NCI-H2196 treated with DMSO at 0.1 percent for 48 hours (cell line): ENCODE results near the gene TAGLN.
"Not testable (repeated sequence)": the region's sequence is repeated elsewhere in the genome, so short reads cannot be mapped to it uniquely, and the experiment has no call there.

Source experiments
- DNase-seq: peaks from one replicate; lab custom pipeline; 2025; ENCODE audit not compliant: unreplicated experiment; lab: John Stamatoyannopoulos, UW

Gene TAGLN

DNA sequence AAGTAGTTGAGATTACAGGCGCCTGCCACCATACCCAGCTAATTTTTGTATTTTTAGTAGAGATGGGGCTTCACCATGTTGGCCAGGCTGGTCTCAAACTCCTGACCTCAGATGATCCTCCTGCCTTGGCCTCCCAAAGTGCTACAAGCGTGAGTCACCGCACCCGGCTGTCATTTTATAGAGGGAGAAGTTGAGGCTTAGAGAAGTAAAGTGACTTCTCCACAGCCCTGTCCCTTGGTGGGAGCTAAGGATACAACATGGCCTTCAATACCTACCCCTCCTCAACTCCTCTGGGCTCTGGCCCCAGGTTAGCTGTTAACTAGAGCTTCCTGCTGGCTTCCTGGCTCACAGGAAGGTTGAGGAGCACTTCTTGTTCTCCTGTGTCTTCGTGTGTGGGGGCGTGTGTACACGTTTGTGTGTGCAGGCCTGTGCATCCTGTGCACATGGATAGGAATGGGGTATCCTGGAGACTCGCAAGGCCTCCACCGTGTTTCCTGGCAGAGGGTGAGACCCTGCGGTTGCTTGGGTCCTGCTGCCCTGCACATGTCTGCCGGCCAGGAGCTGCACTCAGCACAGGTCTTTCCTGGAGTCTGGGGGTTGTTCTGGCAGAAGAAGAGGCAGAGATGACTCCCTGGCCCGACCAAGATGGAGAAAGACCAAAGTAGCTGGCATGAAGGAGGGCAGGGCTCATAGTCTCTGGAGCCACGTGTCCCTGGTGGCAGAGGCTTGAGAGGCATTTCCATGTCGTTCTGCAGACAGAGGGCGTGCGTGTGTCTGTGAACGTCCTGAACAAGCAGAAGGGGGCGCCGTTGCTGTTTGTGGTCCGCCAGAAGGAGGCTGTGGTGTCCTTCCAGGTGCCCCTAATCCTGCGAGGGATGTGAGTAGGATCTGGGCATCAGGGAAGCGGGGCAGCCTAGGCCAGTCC lies 18.2 kb upstream of the TAGLN start:
- DNase-seq, result no peak

DNA sequence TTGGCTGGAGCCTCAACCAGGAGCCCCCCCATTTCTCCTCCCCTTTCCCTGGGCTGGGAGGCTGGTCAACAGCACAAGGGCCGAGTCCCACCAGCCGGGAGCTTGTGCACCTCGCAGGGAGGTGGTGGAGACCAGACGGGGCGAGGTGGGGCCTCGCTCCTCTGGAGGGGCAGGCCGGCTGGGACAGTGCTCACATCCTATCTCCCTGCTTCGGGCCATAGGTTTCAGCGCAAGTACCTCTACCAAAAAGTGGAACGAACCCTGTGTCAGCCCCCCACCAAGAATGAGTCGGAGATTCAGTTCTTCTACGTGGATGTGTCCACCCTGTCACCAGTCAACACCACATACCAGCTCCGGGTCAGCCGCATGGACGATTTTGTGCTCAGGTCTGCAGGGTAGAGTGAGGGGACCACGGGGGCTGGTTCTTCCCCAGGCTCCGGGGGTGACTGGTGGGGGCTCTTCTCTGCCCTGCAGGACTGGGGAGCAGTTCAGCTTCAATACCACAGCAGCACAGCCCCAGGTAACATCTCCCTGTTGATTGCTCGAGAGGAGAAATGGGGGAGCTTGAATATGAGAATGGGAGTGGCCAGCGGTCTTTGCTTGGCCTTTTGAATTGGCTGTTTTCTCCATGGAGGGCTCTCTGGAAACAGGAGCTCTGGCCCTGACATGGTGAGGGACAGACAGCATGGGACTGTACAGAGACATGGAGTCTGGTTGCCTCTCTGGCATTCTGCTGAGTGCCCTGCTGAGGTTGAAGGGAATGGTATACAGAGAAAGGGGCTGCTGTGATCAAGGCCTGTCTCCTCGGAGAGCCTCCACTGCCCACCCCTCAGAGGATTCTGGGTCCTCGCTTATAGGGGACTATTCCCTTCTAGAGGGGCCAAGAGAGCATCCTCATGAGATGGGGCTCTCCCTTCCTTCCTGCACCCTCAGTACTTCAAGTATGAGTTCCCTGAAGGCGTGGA lies 17.3 kb upstream of the TAGLN start:
- no peak for DNase-seq

DNA sequence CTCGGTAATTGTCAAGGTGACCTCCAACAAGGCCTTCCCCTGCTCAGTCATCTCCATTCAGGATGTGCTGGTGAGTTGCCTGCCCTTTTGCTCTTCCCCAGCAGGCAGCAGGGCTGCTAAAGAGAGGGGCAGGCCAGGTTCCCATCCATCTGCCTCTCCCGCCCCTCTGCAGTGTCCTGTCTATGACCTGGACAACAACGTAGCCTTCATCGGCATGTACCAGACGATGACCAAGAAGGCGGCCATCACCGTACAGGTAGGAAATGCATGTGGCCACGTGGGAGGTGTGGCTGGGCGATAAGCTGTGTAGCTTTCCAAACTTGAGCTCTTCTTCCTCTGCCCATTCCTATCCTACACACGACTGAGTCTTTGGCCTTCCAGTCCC lies 16.6 kb upstream of the TAGLN start:
- no peak for DNase-seq

DNA sequence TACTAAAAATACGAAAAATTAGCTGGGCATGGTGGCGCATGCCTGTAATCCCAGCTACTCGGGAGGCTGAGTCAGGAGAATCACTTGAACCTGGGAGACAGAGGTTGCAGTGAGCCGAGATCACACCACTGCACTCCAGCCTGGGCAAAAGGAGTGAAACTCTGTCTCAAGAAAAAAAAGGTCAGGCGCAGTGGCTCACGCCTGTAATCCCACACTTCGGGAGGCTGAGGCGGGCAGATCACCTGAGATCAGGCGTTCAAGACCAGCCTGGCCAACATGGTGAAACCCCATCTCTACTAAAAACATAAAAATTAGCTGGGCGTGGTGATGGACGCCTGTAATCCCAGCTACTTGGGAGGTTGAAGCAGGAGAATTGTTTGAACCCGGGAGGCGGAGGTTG lies 16.0 kb upstream of the TAGLN start:
- not testable (repeated sequence) for DNase-seq

DNA sequence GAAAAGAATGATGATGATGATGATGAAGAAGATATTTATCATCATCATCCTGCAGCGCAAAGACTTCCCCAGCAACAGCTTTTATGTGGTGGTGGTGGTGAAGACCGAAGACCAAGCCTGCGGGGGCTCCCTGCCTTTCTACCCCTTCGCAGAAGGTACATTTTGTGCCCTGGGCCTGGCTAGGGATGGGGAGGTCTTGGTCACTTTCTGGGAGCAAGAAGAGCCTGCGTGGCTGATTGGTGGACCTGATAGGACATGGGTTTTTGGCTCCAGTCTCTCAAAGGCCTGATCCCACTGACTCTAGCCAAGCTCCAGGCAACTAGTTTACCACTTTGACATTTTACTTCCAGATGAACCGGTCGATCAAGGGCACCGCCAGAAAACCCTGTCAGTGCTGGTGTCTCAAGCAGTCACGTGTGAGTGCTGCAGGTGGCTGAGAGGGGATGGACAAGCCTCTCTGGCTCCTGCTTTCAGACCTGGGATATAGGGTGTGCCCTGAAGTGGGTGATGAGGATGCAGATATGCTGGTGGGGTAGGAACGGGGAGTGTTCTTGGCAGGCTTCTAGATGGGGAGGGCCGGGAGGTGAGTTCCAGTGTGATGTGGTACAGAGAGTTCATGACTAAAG lies 15.3 kb upstream of the TAGLN start:
- DNase-seq, result no peak

DNA sequence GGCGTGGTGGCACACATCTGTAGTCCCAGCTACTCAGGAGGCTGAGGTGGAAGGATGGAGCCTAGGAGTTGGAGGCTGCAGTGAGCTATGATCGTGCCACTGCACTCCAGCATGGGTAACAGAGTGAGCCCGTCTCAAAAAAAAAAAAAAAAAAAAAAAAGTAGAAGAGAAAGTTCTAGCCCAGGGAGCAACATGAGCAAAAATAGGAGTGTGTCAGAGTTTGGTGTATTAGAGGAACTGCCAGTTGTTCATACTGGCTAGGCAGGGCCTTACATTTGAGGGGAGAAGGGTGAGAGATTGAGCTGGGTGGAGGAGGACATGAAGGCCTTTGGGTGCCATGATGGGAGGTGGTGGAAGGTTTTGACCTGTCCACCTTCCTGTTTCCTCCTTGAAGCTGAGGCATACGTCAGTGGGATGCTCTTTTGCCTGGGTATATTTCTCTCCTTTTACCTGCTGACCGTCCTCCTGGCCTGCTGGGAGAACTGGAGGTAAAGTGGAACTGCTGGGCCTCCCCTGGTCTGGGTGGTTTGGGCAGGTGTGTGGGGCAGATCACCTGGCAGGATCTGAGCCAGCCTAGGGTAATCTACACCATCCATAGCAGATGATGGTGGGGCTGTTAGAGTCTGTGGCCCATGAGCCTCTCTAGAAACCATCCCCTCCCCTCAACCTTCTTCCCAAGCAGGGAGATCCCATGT lies 13.3 kb upstream of the TAGLN start:
- DNase-seq, result no peak

DNA sequence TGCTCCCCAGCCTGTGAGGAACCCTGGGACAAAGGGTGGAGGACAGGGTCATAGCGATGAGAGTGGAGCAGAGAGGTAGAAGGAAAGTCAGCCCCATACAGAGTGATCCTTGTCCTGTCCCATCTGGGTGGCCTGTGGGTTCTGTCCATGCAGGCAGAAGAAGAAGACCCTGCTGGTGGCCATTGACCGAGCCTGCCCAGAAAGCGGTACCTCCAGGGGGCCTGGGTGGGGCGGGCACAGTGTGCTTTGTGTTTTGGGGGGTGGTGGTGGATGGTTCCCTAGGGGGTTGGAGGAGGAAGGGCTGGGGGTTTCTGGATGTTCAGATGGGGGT lies 12.8 kb upstream of the TAGLN start:
- no peak for DNase-seq

DNA sequence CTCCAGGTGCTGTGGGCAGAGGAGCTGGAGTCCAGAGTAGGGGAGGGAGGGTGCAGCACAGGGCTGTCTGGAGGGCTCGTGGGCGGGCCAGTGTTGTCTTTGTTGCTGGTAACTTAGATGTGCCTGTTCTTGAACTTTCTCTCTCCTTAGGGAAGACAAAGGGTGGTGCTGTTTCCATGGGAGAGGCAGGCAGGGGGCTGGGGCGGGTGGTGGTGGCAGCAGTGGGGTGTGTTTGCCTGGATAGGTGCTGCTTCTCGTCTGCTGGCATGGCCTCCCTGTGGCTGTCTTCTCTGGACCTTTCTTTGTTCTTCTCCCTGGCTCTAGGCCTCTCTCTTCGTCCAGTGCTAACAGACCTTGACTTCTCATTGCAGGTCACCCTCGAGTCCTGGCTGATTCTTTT lies 12.2 kb upstream of the TAGLN start:
- no peak for DNase-seq

DNA sequence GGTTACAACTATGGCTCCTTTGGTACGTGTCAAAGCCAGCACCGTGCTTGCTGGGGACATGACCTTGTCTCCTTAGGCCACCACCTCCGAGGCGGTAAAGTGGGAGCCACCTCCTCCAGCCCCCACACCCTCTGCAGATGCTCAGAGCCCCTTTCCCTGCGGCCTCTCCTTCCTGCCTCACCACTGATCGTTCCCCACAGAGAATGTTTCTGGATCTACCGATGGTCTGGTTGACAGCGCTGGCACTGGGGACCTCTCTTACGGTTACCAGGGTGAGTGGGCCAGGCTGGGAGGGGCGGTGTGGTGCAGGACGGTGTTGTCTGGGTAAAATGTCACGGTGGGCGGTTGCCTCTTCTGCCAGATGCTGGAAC lies 11.8 kb upstream of the TAGLN start:
- no peak for DNase-seq

DNA sequence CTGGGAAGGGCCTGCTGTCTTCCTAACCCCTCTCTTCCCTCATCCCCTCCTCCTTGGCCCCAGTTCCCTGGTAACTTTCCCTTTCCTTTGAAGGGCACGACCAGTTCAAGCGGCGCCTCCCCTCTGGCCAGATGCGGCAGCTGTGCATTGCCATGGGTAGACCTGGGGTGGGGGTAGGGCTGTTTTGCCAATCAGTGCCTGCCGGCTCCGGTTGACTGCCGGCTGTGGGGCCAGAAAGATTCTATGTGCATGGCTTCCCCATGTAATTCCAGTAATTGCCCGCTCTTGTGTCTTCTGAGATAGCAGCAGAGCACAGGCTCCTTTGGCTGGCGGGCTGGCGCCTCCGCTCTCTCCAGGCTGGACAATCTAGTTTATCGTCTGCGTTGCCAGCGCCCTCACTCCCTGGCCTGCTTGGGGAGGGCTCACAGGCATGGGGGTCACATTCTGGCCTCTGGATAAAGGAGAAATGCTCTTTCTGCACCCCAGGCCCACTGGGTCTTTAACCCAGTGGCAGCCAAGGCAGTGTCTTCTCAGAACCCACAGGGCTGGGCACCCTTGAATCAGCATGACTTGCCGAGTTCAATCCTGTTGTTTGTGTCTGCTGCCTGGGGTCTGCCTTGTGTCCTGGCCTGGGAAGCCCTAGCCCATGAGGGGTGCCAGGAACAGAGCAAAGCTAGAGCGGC lies 11.2 kb upstream of the TAGLN start:
- no peak for DNase-seq

DNA sequence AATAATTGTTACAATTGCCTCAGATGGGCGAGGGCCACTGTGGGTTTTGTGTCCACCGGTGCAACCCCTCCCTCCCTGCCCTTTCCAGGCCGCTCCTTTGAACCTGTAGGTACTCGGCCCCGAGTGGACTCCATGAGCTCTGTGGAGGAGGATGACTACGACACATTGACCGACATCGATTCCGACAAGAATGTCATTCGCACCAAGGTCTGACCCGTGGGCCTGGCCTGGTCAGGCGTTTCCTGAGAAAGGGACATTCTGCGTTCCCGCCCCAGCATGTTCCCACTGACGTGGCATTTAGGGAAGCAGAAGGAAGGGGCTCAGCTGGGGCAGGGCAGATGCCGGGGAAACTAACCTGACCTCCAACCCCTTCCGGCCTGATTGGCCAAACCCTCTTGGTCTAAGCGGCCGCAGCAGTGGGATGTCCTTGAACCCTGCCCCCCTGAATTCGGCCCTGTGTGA lies 10.5 kb upstream of the TAGLN start:
- no peak for DNase-seq

DNA sequence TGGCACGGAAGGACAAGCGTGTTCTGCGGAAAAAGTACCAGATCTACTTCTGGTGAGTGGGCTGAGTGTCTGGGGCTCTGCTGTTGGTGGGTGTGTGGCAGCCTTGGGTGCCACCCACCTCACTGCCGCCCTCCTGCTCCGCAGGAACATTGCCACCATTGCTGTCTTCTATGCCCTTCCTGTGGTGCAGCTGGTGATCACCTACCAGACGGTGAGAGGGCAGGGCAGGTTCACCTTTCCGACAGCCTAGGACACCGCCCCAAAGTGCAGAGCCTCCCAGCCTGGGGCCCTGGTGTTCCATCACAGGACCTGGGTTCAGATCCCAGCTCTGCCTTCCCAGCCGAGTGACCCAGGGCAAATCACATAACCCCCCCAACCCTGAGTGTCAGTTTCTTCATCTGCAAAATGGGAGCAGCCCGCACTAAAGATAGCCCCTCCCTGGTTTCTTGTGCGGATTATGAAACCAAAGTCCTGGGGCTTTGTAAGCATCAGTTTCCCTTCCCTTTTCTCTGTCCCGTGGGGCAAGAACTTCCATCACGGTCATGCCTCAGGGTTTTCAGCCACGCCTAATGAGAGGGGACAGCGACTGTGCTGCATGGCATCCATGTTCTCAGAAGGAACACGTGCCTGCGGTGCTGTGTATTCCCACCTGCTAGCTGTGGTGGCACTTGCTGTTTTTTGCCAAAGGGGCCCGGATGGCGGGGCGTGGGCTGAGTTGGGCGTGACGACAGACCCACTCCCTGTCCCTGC lies 9.8 kb upstream of the TAGLN start:
- no peak for DNase-seq

DNA sequence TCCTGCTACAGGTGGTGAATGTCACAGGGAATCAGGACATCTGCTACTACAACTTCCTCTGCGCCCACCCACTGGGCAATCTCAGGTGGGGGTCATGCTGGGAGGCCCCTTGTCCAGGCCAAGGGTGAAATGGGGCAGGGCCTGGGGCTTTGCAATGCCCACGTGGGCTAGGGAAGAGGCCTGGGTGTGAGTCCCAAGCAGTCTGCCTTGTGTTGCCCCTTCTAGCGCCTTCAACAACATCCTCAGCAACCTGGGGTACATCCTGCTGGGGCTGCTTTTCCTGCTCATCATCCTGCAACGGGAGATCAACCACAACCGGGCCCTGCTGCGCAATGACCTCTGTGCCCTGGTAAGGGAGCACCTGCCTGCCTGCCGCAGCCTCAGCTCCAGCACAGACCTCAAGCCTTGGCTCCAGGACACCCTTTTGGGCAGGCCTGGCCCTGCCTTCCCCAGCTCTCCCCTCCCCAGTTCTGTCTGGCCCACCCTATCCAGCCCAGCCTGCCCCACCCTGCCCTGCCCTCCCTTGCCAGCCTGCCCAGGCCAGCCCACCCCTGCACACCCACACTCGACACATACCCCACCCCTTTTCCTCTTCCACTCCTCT lies 9.1 kb upstream of the TAGLN start:
- DNase-seq, result no peak

DNA sequence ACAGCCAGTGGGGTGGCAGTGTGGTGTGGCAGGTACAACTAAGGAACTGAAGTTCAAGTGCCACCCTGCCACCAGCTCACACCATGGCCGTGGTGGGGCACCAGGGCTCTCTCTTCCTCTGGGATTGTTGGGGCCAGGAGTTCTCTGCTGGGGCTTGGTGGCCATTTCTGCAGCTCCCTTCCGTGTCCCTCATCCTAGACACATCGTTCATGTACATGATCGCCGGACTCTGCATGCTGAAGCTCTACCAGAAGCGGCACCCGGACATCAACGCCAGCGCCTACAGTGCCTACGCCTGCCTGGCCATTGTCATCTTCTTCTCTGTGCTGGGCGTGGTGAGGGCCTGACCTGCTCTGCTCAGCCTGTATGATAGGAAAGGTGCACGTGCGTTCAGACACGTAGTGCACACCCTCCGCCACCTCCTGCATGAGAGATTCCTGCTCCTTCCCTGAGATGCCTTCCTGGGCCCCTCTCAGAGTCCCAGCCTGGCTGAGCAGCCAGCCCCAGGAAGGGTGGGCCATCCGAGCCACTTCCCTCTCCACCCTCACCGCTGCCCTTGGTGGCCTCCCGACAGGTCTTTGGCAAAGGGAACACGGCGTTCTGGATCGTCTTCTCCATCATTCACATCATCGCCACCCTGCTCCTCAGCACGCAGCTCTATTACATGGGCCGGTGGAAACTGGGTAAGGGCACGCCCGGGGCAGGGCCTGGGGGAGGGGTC lies 7.3 kb upstream of the TAGLN start:
- no peak for DNase-seq

DNA sequence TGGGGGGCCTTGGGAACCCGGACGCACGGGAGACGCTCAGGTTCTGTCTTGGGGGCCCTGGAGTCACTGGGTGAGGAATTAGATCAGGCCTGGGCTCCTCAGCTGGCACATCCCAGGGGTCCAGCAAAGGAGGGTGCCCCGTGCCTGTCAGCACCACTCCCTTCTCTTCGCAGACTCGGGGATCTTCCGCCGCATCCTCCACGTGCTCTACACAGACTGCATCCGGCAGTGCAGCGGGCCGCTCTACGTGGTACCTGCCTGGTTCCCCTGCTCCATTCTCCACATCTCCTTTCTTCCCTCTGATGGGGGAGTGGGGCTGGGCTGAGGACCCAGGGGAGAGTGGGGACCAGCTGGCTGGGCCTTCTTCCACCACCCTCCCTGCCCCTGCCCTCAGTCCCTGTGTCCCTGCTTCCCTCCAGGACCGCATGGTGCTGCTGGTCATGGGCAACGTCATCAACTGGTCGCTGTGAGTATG lies 6.7 kb upstream of the TAGLN start:
- DNase-seq, result no peak

DNA sequence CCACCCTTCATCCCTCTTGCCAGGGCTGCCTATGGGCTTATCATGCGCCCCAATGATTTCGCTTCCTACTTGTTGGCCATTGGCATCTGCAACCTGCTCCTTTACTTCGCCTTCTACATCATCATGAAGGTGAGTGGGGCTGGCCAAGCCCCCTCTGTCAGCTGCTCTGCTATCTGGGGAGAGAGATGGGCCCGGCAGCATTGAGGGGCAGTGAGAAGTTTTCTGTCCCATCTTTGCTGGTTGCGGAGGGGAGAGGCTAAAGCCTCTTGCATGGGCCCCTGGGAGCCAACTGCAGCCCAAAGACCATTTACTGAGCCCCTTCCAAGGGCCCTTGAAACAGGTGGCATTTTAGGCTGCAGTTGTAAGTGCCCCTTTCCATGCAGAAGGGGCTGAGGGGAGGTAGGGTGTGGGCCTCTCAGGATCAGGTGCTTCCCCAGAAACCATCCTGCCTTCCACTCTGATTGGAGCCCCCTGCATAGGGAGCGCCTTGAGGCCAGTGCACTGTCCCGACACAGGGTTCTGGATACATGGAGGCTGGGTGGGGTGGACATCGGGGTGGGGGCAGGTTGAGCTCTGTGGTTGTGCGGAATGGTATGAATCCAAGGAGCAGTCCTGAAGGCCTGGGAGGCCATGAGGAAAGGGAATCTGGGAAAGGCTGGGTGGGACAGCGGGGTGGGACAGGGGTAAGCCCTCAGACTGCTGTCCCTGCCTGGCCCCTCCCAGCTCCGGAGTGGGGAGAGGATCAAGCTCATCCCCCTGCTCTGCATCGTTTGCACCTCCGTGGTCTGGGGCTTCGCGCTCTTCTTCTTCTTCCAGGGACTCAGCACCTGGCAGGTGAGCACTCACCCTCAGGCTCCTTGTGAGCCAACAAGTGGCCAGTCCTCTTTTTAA lies 5.8 kb upstream of the TAGLN start:
- no peak for DNase-seq

DNA sequence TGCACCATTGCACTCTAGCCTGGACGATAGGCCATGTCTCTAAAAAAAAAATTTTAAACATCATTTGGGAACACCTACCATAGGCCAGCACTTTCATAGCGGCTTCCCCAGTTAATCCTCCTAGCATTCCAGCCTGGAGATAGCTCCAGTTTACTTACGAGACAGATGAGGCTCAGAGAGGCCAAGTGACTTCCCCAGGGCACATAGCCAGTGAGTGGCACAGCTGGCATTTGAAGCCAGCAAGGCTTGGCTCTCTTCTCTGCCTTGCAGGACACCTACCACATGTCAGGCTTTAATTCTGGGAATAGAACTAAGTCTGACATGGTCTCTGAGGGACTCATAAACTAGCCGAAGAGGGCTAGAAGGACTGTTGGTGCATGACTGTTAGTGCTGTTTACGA lies 4.9 kb upstream of the TAGLN start:
- no peak for DNase-seq

DNA sequence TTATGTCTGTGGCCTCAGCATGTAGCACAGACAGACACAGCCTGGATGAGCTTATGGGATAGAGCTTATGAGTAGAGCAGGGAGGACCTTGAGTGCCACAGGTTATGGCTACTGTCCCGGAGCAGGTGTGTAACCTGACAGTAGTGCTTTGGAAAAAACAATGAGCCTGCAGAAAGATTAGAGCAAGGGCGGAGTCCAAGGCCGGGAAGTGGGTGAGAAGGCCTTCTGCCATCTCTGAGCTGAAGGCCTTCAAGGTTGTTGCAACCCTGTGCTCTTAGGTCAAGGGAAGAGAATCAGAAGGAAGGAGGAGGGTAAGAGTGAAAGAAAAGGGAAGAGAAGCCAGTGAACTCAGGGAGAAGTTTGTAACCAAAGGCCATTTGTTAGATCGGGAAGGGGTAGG lies 3.9 kb upstream of the TAGLN start:
- DNase-seq, result no peak
